GM12872 (cell line): ENCODE results near the gene MYOZ1.
A peak's percentile ranks its signal among the peaks of the same experiment; 100 is the strongest.

Experiments
- CTCF ChIP-seq: IDR thresholded peaks from 3 replicates; pipeline ENCODE4 v1.5.1; 2011; ENCODE audit warnings: low read depth, mild to moderate bottlenecking, low read length, moderate library complexity; ENCODE audit not compliant: insufficient read depth

MYOZ1 gene

DNA sequence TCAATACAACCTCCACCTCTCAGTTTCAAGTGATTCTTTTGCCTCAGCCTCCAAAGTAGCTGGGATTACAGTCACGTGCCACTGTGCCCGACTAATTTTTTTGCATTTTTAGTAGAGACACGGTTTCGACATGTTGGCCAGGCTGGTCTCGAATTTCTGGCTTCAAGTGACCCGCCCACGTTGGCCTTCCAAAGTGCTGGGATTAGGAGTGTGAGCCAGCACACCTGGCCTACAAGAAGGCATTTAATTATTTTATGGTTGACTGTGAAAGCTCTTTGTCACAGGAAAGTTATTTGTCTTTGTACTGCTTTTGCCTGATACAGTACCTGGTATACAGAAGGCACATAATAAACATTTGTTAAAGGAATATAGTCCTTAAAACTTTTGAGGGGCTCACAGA is 12.9 kb downstream of the MYOZ1 start:
- TF ChIP-seq CTCF, result no peak

- TF ChIP-seq CTCF, result no peak
These were observed 14.0 kb downstream of the MYOZ1 start for GRCh38 chr10:73627300-73627699.

- no peak for TF ChIP-seq CTCF
These were observed 15.2 kb downstream of the MYOZ1 start for GRCh38 chr10:73625884-73626752.

GRCh38 chr10:73625004-73625883 is 16.0 kb downstream of the MYOZ1 start:
- TF ChIP-seq CTCF, result 0 out of 3 replicates have a peak, but pooled peaks have one; percentile 2

DNA sequence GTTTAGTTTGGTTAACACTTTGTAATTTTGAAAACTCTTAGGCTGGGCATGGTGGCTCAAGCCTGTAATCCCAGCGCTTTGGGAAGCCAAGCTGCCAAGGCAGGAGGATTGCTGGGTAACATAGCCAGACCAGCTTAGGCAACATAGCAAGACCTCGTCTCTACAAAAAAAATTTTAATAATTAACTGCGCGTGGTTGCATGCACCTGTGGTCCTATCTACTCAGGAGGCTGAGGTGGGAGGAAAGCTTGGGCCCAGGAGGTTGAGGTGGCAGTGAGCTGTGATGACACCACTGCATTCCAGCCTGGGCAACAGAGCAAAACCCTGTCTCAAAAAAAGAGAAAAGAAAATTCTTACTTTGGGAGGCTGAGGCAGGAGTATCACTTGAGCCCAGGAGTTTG is 18.2 kb downstream of the MYOZ1 start:
- no peak for TF ChIP-seq CTCF

- no peak for TF ChIP-seq CTCF
These were observed 26.6 kb downstream of the MYOZ1 start for GRCh38 chr10:73614720-73615119.

DNA sequence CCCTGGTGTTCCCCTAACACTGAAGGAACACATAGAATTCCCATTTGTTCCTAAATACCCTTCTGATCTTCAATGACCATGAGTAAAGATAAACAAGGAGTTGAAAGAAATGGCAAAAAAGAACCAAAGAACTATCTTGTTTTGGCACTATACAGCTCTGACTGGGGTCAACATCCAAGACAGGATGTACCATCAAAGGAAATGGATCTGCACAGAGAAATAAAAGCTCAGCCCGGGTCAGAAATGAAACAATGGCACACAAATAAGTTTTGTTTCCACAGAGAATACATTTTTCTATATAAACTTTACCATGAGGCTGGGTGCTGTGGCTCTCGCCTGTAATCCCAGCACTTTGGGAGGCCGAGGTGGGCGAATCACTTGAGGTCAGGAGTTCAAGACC is 32.2 kb downstream of the MYOZ1 start:
- TF ChIP-seq CTCF, result no peak
